Mesenchymal stem cell (in vitro differentiated cells and primary cell): ENCODE data around the gene ADCYAP1R1.

Experiments
- DNase-seq: peaks from one replicate; pipeline ENCODE4 v3.0.0-alpha.2; 2013
- H2AFZ ChIP-seq: one replicate; pipeline ENCODE4 v1.6.1; 2013; ENCODE audit warnings: low read depth, mild to moderate bottlenecking, control low read depth, inconsistent platforms, low read length, moderate library complexity
- H2AK5ac ChIP-seq: 2 replicates; pipeline ENCODE4 v1.6.1; 2013; ENCODE audit warnings: low read length, moderate library complexity, mild to moderate bottlenecking, inconsistent platforms; ENCODE audit not compliant: severe bottlenecking
- H2BK120ac ChIP-seq: one replicate; pipeline ENCODE4 v1.6.1; 2013; ENCODE audit warnings: low read depth, mild to moderate bottlenecking, inconsistent platforms, low read length, moderate library complexity
- H2BK12ac ChIP-seq, 2 experiments: one replicate each; pipeline ENCODE4 v1.6.1; 2013; ENCODE audit warnings: inconsistent platforms in 2 of 2, low read length in 2 of 2, mild to moderate bottlenecking in 2 of 2, moderate library complexity in 2 of 2, control low read depth in 1 of 2
- H2BK15ac ChIP-seq: one replicate; pipeline ENCODE4 v1.6.1; 2013; ENCODE audit warnings: mild to moderate bottlenecking, low read depth, inconsistent platforms; ENCODE audit not compliant: poor library complexity, severe bottlenecking
- H2BK5ac ChIP-seq: 2 replicates; pipeline ENCODE4 v1.6.1; 2013; ENCODE audit warnings: low read depth, mild to moderate bottlenecking, low read length, control low read depth, inconsistent platforms; ENCODE audit not compliant: poor library complexity, severe bottlenecking
- H3K14ac ChIP-seq, 2 experiments: one replicate each; pipeline ENCODE4 v1.6.1; 2013; ENCODE audit warnings: inconsistent platforms in 2 of 2, low read length in 2 of 2, control low read depth in 1 of 2, mild to moderate bottlenecking in 1 of 2, moderate library complexity in 1 of 2
- H3K18ac ChIP-seq, 2 experiments: one replicate each; pipeline ENCODE4 v1.6.1; 2013; ENCODE audit warnings: inconsistent platforms in 2 of 2, low read length in 2 of 2, control low read depth in 1 of 2, low read depth in 1 of 2, mild to moderate bottlenecking in 1 of 2
- H3K23ac ChIP-seq, 2 experiments: one replicate each; pipeline ENCODE4 v1.6.1; 2013; ENCODE audit warnings: inconsistent platforms in 2 of 2, low read length in 2 of 2, mild to moderate bottlenecking in 2 of 2, moderate library complexity in 2 of 2, control low read depth in 1 of 2
- H3K27ac ChIP-seq: 2 replicates; pipeline ENCODE4 v1.5.1; 2013; ENCODE audit warnings: mild to moderate bottlenecking, moderate library complexity, low read length, control low read depth, inconsistent platforms; ENCODE audit not compliant: poor library complexity, severe bottlenecking
- H3K27me3 ChIP-seq, 2 experiments: 2 replicates each; pipeline versions ENCODE4 v1.6.1 to v1.7.0; 2013; ENCODE audit warnings: low read length in 2 of 2, mild to moderate bottlenecking in 2 of 2, moderate library complexity in 2 of 2, control low read depth in 1 of 2, inconsistent platforms in 1 of 2; ENCODE audit not compliant: control insufficient read depth in 1 of 2, insufficient read depth in 1 of 2
- H3K36me3 ChIP-seq, 2 experiments: 2 replicates each; pipeline versions ENCODE4 v1.6.1 to v1.7.0; 2013; ENCODE audit warnings: low read length in 2 of 2, control low read depth in 1 of 2, inconsistent platforms in 1 of 2, low read depth in 1 of 2, mild to moderate bottlenecking in 1 of 2; ENCODE audit not compliant: insufficient read depth in 2 of 2, control insufficient read depth in 1 of 2
- H3K4ac ChIP-seq, 2 experiments: one replicate each; pipeline ENCODE4 v1.6.1; 2013; ENCODE audit warnings: inconsistent platforms in 2 of 2, low read length in 2 of 2, mild to moderate bottlenecking in 2 of 2, moderate library complexity in 2 of 2, control low read depth in 1 of 2, low read depth in 1 of 2
- H3K4me1 ChIP-seq: 2 replicates; pipeline ENCODE4 v1.6.1; 2013; ENCODE audit warnings: low read depth, low read length, control low read depth; ENCODE audit not compliant: control insufficient read depth, insufficient read depth
- H3K4me2 ChIP-seq: 2 replicates; pipeline ENCODE4 v1.6.1; 2013; ENCODE audit warnings: low read length, mild to moderate bottlenecking, inconsistent platforms; ENCODE audit not compliant: poor library complexity, severe bottlenecking
- H3K4me3 ChIP-seq, 2 experiments: 2 replicates each; pipeline versions ENCODE4 v1.5.1 to v1.7.0; 2013; ENCODE audit warnings: low read length in 2 of 2, mild to moderate bottlenecking in 2 of 2, control low read depth in 1 of 2, low read depth in 1 of 2; ENCODE audit not compliant: insufficient read depth in 1 of 2
- H3K79me1 ChIP-seq: replicated peaks from 2 replicates; pipeline ENCODE4 v1.6.1; 2013; ENCODE audit warnings: mild to moderate bottlenecking, control low read depth, low read length, inconsistent platforms; ENCODE audit not compliant: poor library complexity, severe bottlenecking
- H3K9ac ChIP-seq: 2 replicates; pipeline ENCODE4 v1.7.0; 2013; ENCODE audit warnings: mild to moderate bottlenecking, low read length, moderate library complexity
- H3K9me3 ChIP-seq: 2 replicates; pipeline ENCODE4 v1.7.0; 2013; ENCODE audit warnings: mild to moderate bottlenecking, low read length; ENCODE audit not compliant: control insufficient read depth
- H4K8ac ChIP-seq: one replicate; pipeline ENCODE4 v1.6.1; 2013; ENCODE audit warnings: inconsistent platforms, mild to moderate bottlenecking, low read length, moderate library complexity
- H4K91ac ChIP-seq: one replicate; pipeline ENCODE4 v1.6.1; 2013; ENCODE audit warnings: mild to moderate bottlenecking, low read length, inconsistent platforms
- WGBS: methylation state at CpG from one replicate; pipeline ENCODE4 v1.1.7; 2013; ENCODE audit warnings: mixed read lengths; 5-methylcytosine and 5-hydroxymethylcytosine counted together

The ADCYAP1R1 gene

DNA sequence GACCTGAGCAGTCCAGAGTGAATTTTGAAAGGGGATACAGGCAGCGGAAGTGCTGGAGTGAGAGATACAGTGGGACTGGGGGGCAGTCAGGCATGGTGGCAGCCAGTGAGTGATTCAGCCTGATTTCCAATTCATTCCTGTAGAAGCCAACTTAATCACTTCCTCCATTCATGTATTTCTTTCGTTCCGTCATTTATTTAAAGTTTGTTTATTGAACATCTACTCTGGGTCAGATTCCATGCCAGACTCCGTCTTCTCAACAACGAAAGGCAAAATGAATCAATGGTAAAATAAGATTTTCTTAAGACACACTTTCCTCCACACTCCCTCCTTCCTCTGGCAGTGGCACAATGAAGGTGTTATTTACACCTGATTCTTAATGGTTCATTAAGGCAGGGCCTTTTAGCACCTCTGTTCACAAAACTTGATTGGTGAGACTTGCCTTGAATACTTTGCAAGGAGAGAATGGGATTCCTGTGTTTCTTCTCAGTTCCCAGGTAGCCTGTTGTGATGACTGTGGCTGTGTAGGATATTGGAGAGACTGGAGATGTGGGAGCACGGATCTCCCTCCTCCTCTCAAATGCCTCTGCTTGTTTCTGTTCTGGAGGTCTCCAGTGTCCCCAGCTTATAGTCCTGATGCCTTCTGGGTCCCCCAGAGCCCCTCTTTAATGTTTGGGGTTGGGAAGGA is 27.9 kb downstream of the ADCYAP1R1 start:
- H3K23ac ChIP-seq: no peak overlapping the region
- no peaks in the 10 kb centered on the region for H3K36me3 ChIP-seq
- no peaks in the 10 kb centered on the region for H3K4me1 ChIP-seq
- H3K4ac ChIP-seq: no peak overlapping the region
- DNase-seq: no peak
- H2AFZ ChIP-seq: no peak overlapping the region
- no peak overlapping the region for H2BK15ac ChIP-seq
- no peak overlapping the region for H4K91ac ChIP-seq
- no peak overlapping the region for H3K4me2 ChIP-seq
- H2BK5ac ChIP-seq: no peak overlapping the region
- H4K8ac ChIP-seq: no peak overlapping the region
- H3K18ac ChIP-seq: no peak overlapping the region
- no peak overlapping the region for H3K27ac ChIP-seq
- no peaks in the 10 kb centered on the region for H3K79me1 ChIP-seq
- no peak overlapping the region for H2BK12ac ChIP-seq
- no peak overlapping the region for H3K14ac ChIP-seq
- H3K27me3 ChIP-seq: peaks cover 16 to 41% of the 10 kb centered on the region in 2 experiments
- WGBS: 82% methylated on average over 4 of the region's 6 CpGs
- H2AK5ac ChIP-seq: no peak overlapping the region
- no peak overlapping the region for H3K9ac ChIP-seq
- H2BK120ac ChIP-seq: no peak overlapping the region
- H3K9me3 ChIP-seq: no peaks in the 10 kb centered on the region
- H3K4me3 ChIP-seq: no peak overlapping the region

DNA sequence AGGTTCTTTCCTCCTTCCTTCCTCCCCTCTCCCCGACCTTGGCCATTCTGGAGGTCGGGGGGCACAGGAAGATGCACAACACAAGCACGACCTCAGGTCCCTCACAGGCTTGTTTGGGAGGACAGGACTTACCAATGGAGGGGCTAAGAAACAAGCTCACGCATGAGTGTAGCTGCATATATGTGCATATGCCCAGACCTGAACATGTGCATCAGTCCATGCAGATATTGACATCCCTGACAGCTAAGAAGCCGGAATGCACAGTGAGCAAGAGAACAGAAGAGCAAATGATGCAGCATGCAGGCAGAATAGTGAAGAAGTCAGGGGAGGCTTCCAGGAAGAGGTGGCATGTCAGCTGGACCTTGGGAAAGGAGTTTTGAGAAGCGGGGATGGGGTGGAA is 28.7 kb downstream of the ADCYAP1R1 start:
- 66% methylated on average over 6 of the region's 6 CpGs for WGBS
- no peak overlapping the region for H3K4ac ChIP-seq

DNA sequence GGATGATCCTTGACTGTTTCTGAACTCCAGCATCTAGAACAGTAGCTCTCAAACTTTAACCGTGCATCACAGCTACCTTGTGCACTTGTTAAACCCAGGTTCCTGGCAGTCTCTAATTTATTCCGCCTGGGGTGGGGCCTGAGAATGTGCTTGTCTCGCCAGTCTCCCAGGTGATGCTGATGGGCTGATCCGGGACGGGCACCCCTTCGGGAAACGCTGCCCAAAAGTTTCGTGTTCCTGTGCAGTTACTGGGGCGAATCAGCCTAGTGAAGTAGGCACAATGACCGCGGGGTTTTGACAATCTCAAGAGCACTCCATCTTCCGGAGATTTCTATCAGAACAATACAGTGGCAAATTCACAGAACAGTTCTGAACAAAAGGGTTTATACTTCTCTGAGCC is 29.9 kb downstream of the ADCYAP1R1 start:
- H3K27ac ChIP-seq: no peak overlapping the region
- DNase-seq: no peak
- no peak overlapping the region for H2BK5ac ChIP-seq
- no peak overlapping the region for H3K4me3 ChIP-seq
- no peak overlapping the region for H2BK15ac ChIP-seq
- no peak overlapping the region for H3K4me2 ChIP-seq
- no peaks in the 10 kb centered on the region for H3K4me1 ChIP-seq
- H2AFZ ChIP-seq: no peak overlapping the region
- no peak overlapping the region for H3K18ac ChIP-seq
- no peak overlapping the region for H3K4ac ChIP-seq
- H3K14ac ChIP-seq: no peak overlapping the region
- no peak overlapping the region for H3K9ac ChIP-seq
- no peak overlapping the region for H2BK120ac ChIP-seq
- H3K23ac ChIP-seq: no peak overlapping the region
- H4K91ac ChIP-seq: no peak overlapping the region
- no peaks in the 10 kb centered on the region for H3K9me3 ChIP-seq
- WGBS: 88% methylated on average over 11 of the region's 12 CpGs
- no peaks in the 10 kb centered on the region for H3K79me1 ChIP-seq
- no peak overlapping the region for H2AK5ac ChIP-seq
- no peak overlapping the region for H4K8ac ChIP-seq
- H3K27me3 ChIP-seq: peaks cover 16 to 45% of the 10 kb centered on the region in 2 experiments
- H2BK12ac ChIP-seq: no peak overlapping the region
- peaks cover 0 to 9% of the 10 kb centered on the region in 2 experiments for H3K36me3 ChIP-seq

More for the DNA sequence above, 28.7 kb downstream of the ADCYAP1R1 start:
- H2BK120ac ChIP-seq: no peak overlapping the region
- no peaks in the 10 kb centered on the region for H3K4me1 ChIP-seq
- no peak overlapping the region for H3K4me3 ChIP-seq
- no peaks in the 10 kb centered on the region for H3K79me1 ChIP-seq
- H3K18ac ChIP-seq: no peak overlapping the region
- peaks cover 16 to 42% of the 10 kb centered on the region in 2 experiments for H3K27me3 ChIP-seq
- no peak overlapping the region for H4K8ac ChIP-seq
- no peak overlapping the region for H3K4me2 ChIP-seq
- H4K91ac ChIP-seq: no peak overlapping the region
- no peaks in the 10 kb centered on the region for H3K9me3 ChIP-seq
- H3K27ac ChIP-seq: no peak overlapping the region
- H2BK12ac ChIP-seq: no peak overlapping the region
- no peak overlapping the region for H3K23ac ChIP-seq
- H2BK15ac ChIP-seq: no peak overlapping the region
- H3K14ac ChIP-seq: no peak overlapping the region
- H3K36me3 ChIP-seq: peaks cover 0 to 3% of the 10 kb centered on the region in 2 experiments
- no peak overlapping the region for H2AK5ac ChIP-seq
- no peak for DNase-seq
- H2BK5ac ChIP-seq: no peak overlapping the region
- no peak overlapping the region for H2AFZ ChIP-seq
- no peak overlapping the region for H3K9ac ChIP-seq

DNA sequence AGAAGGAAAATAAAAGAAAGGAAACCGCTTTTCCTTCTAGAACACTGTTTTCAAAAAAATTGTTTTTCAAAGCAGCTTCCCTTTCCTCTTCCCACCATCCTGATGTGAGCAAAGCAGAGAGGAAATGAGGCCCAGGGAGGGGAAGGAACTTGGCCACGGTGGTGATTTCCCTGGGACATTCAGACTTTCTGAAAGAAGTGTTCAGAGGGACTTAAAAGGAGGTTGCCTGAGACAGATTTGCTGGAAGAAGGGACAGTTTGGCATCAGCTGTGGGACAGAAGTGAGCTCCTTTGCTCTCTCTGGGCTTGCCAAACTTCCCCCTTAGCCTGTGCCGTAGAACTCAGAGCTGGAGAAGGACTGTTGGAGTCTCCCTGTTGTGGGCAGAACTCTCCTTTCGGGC is 30.3 kb downstream of the ADCYAP1R1 start:
- H3K36me3 ChIP-seq: peaks cover 0 to 9% of the 10 kb centered on the region in 2 experiments
- no peak overlapping the region for H4K91ac ChIP-seq
- WGBS: 54% methylated on average over 3 of the region's 4 CpGs
- no peak overlapping the region for H3K4me3 ChIP-seq
- no peak for DNase-seq
- no peak overlapping the region for H3K4ac ChIP-seq
- peaks cover 16 to 45% of the 10 kb centered on the region in 2 experiments for H3K27me3 ChIP-seq
- no peak overlapping the region for H2BK5ac ChIP-seq
- H2BK120ac ChIP-seq: no peak overlapping the region
- no peak overlapping the region for H2BK15ac ChIP-seq
- H3K18ac ChIP-seq: no peak overlapping the region
- H3K79me1 ChIP-seq: no peaks in the 10 kb centered on the region
- no peak overlapping the region for H3K27ac ChIP-seq
- no peak overlapping the region for H4K8ac ChIP-seq
- H2AFZ ChIP-seq: no peak overlapping the region
- H3K4me2 ChIP-seq: no peak overlapping the region
- no peak overlapping the region for H3K14ac ChIP-seq
- H2BK12ac ChIP-seq: no peak overlapping the region
- no peak overlapping the region for H2AK5ac ChIP-seq
- H3K9ac ChIP-seq: no peak overlapping the region
- H3K4me1 ChIP-seq: no peaks in the 10 kb centered on the region
- H3K9me3 ChIP-seq: no peaks in the 10 kb centered on the region
- H3K23ac ChIP-seq: no peak overlapping the region
